AG20443 (cell line): Measurements from ENCODE around the gene ACOX1.

Experiments used
- DNase-seq: peaks from one replicate; pipeline ENCODE4 v3.0.0; 2012; ENCODE audit warnings: low spot score, mixed read lengths

ACOX1 gene

DNA sequence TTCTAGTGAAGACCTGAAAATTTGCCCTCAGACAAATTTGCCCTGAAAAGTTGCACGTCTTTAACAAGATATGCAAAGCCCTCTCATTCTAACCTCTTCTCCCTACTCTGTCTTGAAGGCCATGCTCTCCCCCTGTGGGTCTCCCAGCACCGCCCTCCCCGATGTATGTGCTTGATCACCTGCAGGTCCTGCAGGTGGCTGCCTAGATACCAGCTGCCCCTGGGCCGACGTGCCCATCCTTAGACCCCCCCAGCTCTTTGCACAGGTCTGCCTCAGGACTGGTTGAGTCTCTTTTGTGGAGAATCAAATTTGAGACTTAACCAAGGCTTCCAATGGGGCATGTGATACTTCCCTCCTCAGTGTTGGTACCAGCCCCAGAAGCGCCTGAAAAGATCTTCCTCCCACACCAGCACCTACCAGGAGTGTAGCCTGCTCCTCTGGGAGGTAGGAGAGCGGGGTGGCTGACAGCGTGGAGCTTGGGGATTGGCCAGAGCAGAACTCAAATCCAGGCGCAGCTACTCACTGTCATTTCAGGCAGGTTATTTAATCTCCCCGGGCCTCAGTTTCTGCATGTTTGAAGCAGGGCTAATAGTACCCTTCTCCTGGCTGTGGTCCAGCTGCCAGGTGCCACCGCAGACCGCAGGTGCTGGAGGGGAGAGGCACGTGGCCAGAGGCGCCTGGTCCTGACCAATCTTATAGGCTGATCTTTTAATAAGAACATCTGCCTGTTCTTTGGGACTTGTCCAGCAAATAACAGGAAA lies 69.7 kb downstream of the ACOX1 start:
- no peak for DNase-seq

DNA sequence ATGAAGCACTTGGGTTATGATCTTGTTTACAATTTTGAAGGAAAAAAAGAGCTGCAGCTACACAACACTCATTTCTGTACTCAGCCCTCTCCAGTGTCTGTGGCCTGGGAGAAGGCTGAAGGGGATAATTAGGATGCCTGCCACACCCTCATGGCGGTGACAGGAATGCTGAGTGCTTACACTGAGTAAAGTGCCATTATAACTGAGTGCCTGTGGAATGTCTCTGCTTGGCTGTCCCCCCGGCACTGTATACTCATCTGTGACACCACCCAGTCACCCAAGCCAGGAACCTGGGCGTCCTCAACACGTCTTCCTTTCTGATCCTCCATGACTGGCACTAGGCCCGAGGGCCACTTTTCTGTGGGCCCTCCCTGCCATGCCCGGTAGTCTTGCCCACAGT lies 70.8 kb downstream of the ACOX1 start:
- DNase-seq = peak; percentile 58

DNA sequence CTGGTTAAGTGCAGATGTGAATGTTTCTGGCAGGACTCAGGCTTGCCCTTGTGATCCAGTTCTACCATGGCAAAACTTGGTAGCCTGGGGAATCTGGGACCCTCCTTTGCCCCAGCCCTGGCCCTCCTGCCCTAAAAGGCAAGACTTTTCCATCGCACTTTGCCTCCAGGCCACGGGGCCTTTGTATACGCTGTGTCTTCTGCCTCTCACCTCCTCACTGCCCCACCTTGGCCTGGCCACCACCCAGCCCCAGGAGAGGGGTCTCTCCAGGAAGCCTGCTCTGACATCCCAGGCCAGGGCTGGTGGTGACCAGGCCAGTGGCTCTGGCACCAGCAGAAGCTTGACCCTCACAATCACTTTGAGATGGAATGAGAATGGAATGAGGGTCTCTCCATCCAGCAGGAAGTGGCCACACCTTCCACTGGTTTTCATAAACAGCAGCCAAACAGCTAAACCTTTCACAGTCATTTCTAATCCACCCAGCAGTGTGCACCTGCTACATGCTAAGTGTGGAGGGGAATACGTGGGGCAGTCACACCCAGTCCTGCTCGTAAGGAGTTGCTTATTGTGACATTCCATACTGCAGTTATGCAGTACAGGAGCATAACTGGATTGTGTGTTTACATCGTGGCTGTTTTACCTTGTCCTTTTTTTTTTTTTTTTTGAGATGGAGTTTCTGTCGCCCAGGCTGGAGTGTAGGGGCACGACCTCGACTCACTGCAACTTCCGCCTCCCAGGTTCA lies 72.7 kb downstream of the ACOX1 start:
- DNase-seq = no peak

DNA sequence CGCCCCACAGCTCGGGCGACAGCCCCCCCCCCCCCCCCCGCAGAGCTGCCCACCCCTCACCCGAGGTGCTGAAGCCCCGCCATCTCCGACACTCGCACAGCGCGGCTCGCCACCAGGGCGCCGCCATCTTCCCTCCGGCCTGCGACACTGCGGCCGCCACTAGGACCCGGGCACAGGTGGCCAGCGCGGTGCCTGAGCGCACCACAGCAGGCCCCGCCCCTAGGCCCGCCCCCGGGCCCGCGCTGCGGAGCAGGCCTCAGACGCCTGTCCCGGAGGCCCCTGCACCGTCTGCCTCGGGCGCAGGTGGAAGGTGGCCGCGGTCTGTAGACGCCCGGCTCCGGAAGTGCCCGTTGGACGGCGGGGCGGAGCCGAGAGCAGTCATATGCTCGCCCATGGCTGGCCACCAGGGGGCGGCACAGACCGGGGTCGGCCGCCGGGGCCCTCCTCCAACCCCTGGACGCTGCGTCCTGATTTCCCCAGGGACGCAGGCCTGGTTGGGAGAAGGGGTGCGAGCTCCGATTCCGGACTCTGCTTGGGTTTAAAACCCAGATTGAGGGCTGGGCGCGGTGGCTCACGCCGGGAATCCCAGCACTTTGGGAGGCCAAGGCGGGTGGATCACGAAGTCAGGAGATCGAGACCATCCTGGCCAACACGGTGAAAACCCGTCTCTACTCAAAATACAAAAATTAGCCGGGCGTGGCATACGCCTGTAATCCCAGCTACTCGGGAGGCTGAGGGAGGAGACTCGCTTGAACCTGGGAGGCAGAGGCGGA lies 74.0 kb downstream of the ACOX1 start, which contains the start of gene MRPL38:
Gene MRPL38, minus strand, starts transcription at position 136 of the 773 bp plus-strand sequence. Its CDS starts 9 bp downstream, at position 127.
- DNase-seq = peak; percentile 96

DNA sequence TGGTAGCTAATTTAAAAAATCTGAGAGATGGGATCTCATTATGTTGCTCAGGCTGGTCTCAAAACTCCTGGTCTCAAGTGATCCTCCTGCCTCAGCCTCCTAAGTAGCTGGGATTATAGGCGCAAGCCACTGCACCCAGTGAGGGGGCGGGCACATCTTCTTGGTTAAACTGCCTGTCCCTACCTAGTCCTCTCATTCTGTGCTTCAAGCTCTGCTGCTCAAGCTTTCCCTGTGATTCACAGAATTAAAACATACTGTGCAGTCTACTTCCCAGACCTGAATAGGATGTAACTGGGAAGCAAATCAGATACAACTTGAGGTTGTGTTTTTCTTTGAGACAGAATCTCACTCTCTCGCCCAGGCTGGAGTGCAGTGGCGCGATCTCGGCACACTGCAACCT lies 76.6 kb downstream of the ACOX1 start:
- DNase-seq = no peak

DNA sequence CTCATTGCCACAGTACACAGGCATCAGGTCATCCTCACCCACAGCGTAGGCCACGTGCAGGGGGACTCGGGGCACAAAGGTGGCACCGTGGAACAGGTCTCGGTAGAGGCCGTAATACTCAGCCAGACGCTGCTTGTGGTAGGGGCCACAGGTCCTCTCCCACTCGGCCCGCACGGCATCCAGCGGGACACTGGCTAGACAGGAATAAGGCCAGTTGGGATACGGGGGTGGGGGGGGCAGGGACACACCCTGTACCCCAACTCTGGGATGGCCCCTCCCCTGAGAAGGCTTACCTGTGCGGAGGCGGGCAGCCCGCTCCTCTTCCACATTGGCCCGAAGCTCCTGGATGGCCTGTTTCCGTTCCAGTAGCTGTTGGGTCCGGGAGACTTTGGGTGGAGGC lies 77.2 kb downstream of the ACOX1 start:
- DNase-seq = no peak

DNA sequence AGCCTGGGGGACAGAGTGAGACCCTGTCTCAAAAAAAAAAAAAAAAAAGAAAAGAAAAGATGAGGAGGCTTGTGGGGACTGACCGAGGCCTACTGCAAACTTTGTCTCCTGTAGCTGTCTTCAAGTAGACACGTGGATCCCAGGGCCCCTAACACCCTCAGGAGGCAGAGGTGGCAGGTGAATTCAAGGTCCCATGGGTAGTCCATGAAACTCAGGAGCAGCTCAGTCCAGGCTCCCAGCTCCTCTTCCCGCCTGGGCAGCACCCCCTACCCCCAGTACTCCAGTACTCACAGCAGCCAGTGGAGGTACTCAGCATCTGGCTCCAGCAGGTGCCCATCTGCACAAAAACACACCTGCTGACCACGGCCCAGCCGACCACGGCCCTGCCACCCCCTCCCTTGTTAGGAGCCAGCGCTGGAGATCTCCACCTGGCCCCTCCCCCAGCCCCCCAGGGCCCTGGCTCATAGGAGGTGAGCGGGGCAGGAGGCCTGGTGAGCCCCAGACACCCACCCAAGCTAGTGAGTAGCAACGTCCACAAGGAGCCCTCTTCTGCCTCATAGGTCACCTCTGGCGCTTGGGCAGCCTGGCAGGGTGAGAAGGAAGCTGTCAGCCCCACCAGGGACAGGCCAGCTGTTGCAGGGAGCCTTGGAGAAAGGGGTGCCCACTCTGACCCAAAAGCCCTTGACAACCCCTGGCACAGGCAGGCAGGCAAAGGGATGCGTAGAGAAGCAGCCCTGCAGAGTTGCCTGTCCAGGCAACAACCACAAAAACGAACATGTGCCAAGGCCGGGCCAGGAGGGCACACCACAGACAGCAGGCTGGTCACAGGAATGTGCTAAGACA lies 78.1 kb downstream of the ACOX1 start:
- DNase-seq = no peak

DNA sequence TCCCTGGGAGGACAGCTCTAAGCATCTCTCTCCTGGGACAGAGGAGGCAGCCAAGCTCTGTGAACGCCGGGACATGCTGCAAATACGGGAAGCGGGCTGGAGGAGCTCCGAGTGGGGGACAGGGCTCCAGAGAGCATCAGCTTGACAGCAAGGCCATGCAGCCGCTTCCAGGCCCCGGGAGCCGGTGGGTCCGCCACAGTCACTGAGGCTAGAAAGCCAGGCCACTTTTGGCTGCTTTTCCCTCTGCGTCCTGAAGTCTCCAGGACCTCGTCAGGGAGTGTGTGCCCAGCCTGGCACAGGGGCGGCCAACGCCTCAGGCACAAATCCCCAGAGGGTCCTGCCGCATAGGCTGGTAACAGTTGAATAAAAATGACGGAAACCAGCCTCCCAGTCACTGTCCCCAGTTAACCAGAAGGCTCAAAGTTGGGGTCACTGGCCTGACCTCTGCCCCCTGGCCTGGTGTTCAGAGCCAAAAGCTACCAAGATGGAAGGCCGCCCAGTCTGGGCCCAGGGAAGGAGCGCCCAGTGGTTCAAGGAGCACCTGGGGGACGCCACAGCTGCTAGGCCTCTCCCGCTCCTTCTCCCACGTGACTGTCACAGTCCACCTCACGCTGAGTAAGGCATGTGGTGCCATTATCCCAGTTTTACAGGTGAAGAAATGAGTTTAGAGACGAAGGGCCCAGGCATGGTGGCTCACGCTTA lies 79.0 kb downstream of the ACOX1 start:
- DNase-seq = no peak

DNA sequence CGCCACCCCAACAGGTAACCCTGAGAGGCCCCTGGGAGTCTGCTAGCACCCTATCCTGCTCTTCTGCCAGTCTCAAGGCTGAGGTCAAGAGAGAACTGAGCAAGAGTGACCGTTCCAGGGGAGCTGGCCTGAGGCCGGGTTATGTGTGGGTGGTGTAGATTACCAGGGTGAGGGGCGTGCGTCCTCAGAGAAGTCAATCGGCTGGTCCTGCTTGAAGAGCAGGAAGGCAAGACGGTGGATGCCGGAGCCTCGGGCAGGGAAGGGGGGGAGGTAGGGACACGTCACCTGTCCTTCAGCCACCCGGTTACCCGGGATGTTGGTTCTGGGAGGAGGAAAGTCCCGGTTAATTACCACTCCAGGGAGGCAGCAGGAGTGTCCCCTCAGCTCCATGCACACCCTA lies 79.6 kb downstream of the ACOX1 start:
- no peak for DNase-seq

DNA sequence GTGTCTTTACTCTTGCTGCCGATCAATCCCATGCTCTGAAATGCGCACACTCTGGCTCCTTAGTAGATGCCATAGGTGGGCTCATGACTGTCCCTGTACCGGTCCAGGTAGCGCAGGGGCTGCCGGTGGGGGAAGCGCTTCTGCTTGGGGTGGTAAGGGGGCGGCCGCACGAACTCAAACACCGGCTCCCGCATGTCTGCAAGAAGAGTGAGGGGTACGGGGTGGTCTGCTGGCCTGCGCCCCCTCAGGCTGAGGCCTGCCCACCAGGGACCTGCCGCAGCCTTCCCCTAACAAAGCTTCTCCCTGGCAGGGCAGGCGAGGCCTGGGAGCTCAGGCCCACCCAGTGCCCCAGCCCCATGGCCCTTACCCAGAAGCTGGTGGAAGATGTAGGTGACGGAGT lies 80.2 kb downstream of the ACOX1 start:
- no peak for DNase-seq

DNA sequence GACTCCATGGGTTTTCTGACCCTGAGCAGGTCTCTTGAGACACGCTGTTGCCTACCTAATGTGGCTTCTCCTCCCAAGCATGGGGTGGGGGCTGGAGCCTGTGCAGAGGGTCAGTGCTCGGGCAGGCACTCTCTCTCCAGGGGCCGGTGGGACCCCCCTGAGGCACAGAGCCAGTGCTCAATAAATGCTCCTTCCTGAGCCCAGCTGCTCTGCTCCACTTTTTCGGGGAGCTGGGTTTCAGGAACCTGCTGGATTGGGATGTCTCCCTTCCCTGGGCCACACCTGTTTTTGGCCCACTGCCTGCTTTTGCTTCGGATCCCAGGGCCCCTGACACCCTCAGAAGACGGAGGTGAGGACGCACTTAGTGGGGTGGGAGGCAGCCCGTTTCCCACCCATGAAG lies 80.9 kb downstream of the ACOX1 start:
- DNase-seq = no peak

DNA sequence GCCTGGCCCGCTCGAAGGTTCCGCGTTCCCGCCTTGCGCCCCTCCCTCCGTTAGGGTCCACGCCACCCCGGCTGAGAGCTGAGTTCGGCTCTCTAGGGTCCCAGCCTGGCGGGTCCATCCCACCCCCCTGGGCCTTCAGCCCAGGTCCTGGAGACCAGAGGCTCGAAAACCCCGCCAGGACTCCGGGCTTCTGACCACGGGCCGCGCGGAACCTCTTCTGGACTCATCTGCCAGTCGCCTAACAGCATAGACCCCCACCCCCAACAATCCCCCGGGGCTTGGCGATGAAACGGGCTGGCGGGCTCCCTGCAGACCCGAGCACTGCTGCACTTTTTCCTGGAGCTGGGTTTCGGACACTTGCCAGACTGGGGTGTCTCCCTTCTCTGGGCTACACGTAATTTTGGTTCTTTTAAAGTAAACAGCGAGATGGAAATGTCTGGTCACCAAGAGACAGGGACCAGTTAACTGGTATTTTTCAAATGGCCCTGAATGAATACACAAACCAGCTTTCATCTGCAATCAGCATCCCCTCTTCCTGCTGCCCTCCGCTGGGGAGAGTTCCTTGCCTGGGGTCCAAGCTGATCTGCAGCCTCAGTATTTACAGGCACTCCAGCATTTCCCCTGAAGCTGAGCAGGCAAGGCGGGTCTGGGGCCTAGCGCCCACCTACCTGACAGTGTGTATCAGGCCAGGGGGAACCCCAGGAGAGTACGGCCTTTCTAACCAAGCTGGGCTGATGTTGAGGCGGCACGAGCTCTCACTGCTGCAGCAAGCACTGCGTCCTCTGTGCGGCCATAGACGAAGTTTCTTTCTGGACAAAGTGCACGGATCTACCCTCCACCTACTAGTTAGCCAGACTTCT lies 81.6 kb downstream of the ACOX1 start:
- DNase-seq = no peak

DNA sequence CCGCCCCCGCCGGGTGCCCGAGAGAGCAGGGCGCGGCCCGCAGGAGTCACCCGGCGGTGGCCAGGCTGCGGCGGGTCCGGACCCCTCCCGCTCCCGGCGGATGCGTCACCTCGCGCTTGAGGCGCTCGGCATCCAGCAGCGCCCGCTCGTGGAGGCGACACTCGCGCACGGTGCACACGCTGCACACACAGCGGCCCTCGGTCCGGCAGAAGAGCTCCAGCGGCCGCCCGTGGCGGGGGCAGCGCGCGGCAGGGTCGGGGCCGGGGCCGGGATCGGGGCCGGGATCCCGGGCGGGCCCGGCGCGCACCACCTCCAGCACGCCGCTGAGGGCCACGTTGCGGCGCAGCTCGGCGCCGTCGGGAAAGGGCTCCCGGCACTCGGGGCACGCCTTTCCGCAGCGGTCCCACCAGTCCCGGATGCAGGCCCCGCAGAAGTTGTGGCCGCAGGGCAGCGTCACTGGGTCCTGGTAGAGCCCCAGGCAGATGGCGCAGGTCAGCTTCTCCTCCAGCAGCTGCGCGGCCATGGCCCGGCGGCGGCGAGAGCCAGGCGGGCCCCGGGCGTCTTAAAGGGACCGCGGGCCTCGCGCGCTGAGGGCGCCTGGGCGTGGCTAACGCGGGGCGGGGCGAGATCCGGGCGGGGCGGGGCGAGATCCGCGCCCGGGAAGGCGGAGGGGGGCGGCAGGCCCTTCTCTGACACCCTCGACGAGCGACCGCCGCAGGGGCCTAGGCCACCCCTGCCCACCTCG lies 82.4 kb downstream of the ACOX1 start, which contains the start of gene TRIM65:
Gene TRIM65, minus strand, starts transcription at position 537 of the 745 bp plus-strand sequence. Its CDS starts 14 bp downstream, at position 523.
- peak; percentile 94 for DNase-seq

DNA sequence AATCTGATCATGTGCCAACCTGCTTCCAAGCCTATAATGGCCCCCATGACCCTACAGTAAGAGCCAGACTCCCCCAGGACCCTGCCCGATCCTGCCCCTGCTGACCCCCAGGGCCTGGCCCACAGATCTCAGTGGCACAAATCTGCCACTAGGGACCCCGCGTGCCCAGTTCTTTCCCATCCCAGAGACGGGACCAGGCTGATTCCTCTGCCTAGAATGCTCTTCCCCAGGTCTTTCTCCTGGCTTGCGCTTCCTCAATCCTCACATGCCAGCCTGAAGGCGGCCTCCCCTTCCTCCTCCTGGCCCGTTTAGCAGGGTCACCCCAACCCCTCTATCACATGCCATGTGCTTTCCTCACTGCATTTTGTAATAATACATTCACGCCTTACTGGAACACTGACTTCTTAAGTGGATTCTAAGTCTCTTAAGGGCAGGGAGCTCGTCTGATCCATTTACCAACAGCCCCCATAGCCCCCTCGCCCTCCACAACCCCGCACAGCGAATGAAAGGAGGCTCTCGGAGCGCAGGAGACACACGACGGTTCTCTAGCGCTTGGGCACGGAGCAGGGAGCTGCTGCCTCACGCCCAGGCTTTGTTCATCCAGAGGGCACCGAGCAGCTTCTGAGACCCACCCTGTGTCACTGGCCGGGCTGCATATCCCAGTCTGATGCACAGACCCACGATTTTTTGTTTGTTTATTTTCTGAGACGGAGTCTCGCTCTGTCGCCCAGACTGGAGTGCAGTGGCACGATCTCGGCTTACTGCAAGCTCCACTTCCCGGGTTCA lies 83.4 kb downstream of the ACOX1 start:
- DNase-seq = peak; percentile 57

DNA sequence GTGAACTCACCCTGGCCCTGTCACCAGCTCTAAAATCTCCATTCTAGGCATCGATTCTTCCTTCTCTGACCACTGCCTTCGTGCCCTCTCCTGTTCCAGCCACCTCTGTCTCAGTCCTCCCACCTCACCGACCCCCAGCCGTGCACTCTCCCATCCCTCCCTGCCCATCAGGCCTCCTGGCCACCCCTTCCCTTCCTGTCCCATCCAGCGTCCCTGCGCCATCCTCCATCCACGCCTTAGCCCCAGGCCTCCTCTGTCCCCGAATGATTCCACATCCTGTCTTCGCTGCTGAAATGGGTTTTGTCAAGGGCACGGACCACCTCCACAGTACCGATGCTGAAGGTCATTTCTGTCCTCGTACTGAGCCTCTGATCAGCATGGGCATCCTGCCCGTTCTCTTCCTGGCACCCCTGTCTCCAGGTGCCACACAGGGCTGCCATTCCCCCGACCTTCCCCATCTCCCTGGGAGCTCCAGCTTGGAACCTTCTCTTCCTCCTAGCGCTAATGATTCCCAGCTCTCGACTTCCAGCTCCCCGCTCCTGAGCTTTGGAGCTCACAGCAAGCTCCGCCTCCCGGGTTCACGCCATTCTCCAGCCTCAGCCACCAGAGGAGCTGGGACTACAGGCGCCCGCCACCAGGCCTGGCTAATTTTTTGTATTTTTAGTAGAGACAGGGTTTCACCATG lies 84.8 kb downstream of the ACOX1 start:
- DNase-seq = no peak

DNA sequence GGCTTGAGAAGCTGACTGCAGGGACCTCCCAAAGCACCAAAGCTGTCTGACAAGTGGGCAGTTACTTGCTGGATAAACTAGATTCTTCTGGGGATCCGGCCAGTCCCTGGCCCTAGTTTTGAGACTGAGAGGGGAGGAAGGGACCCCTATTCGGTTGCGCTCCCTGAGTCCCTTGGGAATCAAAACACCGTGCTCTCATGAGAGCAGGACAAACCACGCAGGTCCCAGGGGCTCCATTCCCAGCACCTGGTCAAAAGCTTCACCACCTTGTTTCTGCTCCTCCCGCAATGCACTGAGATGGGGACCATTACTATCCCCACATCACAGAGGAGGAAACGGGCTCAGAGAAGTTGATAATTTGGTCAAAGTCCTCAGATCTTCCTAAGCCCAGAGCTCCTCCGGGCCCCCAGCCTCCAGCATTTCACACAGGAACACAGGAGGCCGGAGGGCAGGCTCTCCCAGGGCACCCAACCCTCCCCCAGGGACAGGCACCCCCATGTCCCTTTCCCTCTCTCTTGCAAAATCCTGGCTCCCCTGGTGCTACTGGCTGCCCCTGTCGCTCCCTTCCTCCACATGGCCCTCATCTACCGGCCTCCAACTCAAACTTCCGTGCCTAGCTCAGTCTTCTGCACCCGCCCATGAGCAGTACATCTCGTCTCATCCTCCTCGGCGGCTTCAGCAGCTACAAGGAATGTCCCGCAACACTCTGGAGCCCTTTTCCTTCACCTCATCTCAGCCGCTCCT lies 85.5 kb downstream of the ACOX1 start:
- DNase-seq = no peak

DNA sequence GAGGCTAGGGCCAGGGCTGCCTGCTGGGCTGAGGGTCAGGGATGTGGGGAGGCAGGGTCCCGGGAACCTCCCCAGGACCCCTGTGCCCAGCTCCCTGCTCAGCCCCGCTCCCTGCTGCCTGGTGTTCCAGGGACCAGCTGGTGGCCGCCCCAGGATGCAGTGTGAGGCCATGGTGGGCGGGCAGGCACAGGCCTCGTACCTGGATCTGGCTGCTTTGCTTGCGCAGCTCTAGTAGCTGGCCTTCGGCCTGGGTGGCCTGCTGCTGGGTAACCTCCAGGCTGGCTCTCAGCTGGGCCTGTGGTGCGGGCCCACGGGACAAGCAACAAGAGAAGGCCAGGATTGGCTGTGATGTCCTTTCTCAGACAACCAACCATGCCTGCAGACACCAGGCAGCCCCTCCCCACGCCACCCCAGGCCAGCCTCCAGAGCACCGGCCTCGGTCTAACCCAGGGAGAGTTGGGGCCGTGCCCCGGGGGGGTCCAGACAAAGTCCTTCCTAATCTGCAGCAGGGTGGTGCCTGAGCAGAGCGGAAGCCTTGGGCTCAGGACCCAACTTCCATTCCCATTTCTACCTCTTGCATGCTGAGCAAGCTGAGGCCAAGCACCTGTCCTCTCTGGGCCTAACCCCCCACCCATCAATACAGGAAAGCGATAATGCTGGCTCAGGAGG lies 86.3 kb downstream of the ACOX1 start:
- no peak for DNase-seq
